Measurements from ENCODE around the gene MARCKS. TPM values are rescaled to one million over a fixed set of nuclear protein-coding genes. Genes with fewer than 3 reads are reported as not detected.

MARCKS gene
- total RNA-seq, 1 experiment from 2014 or later: 70.1 TPM

DNA sequence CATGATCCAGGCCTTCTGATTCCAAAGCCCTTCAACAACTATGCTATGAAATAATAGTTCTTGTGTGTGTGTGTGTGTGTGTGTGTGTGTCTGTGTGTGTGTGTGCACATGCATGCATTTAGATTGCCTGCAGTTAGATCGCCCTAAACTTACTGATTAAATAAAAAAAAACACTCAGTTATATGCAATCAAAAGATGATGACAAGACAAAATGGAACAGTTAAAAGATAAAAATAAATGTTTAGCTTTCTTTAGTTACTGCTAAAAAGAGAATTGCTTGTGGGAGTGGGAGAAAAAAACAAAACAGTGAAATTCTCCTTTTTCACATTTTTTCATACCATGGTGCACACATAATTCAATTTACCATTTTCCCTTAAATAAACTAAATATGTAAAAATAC is 29.4 kb downstream of the MARCKS start:
- no TSS peak for BruUV-seq (replicated peaks)
- Mint-ChIP-seq H3K27ac (ENCODE audit: unreplicated experiment) (no peak overlapping the region), H3K4me1 (ENCODE audit: low read depth, unreplicated experiment) (peaks cover 10% of the 10 kb centered on the region), H3K36me3 (ENCODE audit: insufficient read depth, unreplicated experiment) (no peaks in the 10 kb centered on the region), H3K4me3 (ENCODE audit: low read depth, unreplicated experiment) (no peak overlapping the region), H3K27me3 (ENCODE audit: unreplicated experiment) (no peaks in the 10 kb centered on the region), H3K9me3 (ENCODE audit: low read depth, unreplicated experiment) (no peaks in the 10 kb centered on the region)
- DNase-seq: no peak
- CTCF ChIA-PET: interaction anchor here (0.6 to 0.7 kb wide), 2 partner anchors 134 to 803 kb away, joined by 4 to 7 read pairs; no protein-coding TSS in a partner anchor
- intact Hi-C loops (cut with micrococcal nuclease; ENCODE audit: unreplicated experiment): no loop called here
- no peak for TF ChIP-seq CTCF (IDR thresholded peaks at IDR 0.05; ENCODE audit: unreplicated experiment)

- Mint-ChIP-seq H3K27ac (ENCODE audit: unreplicated experiment) (no peak overlapping the region), H3K4me3 (ENCODE audit: low read depth, unreplicated experiment) (no peak overlapping the region), H3K9me3 (ENCODE audit: low read depth, unreplicated experiment) (no peaks in the 10 kb centered on the region), H3K36me3 (ENCODE audit: insufficient read depth, unreplicated experiment) (no peaks in the 10 kb centered on the region), H3K4me1 (ENCODE audit: low read depth, unreplicated experiment) (peaks cover 10% of the 10 kb centered on the region), H3K27me3 (ENCODE audit: unreplicated experiment) (no peaks in the 10 kb centered on the region)
- BruUV-seq (replicated peaks): no TSS peak
- intact Hi-C loops (cut with micrococcal nuclease; ENCODE audit: unreplicated experiment): no loop called here
- no peak for DNase-seq
- TF ChIP-seq CTCF (IDR thresholded peaks at IDR 0.05; ENCODE audit: unreplicated experiment): no peak
- CTCF ChIA-PET: interaction anchor here (1.3 to 1.5 kb wide), 2 partner anchors 9 to 21 kb away, joined by 4 to 6 read pairs; no protein-coding TSS in a partner anchor
Measured at GRCh38 chr6:113888493-113888892, 31.3 kb downstream of the MARCKS start.

DNA sequence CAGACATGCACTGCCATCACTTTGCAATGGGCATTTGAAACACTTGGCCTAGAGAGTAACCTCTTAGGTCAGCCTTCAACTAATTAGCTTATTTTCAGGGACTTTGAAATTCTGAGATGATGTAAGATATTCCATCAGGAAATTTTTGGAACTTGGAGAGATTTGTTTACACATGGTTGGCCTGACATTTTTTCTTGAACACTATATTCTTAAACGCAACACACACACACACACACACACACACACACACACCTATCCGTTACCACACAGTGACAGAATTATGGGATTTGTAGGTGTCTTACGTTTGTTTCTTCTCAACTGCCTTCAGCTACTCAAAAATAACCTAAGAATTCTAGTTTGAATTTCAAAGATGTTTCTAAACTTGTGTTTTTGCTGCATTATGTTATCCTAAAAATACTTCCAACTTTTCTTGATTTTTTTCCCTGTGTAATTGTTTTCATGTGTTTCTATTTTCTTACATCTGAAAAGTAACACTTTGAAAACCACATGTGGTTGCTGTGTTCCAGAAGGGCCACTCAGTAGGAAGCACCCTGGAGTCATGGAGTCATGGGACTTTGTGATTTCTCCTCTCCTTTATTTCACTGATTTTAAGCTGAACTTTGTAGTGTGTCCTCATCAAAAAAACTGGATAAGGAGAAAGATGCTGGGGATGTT is 31.9 kb downstream of the MARCKS start:
- DNase-seq: no peak
- Mint-ChIP-seq H3K36me3 (ENCODE audit: insufficient read depth, unreplicated experiment) (no peaks in the 10 kb centered on the region), H3K9me3 (ENCODE audit: low read depth, unreplicated experiment) (no peaks in the 10 kb centered on the region), H3K27ac (ENCODE audit: unreplicated experiment) (no peak overlapping the region), H3K4me1 (ENCODE audit: low read depth, unreplicated experiment) (peaks cover 10% of the 10 kb centered on the region), H3K4me3 (ENCODE audit: low read depth, unreplicated experiment) (no peak overlapping the region), H3K27me3 (ENCODE audit: unreplicated experiment) (no peaks in the 10 kb centered on the region)
- CTCF ChIA-PET: interaction anchor here (1.3 to 1.5 kb wide), 2 partner anchors 10 to 20 kb away, joined by 4 to 6 read pairs; no protein-coding TSS in a partner anchor
- intact Hi-C loops (cut with micrococcal nuclease; ENCODE audit: unreplicated experiment): no loop called here
- TF ChIP-seq CTCF (IDR thresholded peaks at IDR 0.05; ENCODE audit: unreplicated experiment): no peak
- BruUV-seq (replicated peaks): no TSS peak

GRCh38 chr6:113893451-113893850 is 36.3 kb downstream of the MARCKS start:
- Mint-ChIP-seq H3K4me3 (ENCODE audit: low read depth, unreplicated experiment) (no peak overlapping the region), H3K4me1 (ENCODE audit: low read depth, unreplicated experiment) (peaks cover 11% of the 10 kb centered on the region), H3K27me3 (ENCODE audit: unreplicated experiment) (no peaks in the 10 kb centered on the region), H3K9me3 (ENCODE audit: low read depth, unreplicated experiment) (no peaks in the 10 kb centered on the region), H3K36me3 (ENCODE audit: insufficient read depth, unreplicated experiment) (no peaks in the 10 kb centered on the region), H3K27ac (ENCODE audit: unreplicated experiment) (no peak overlapping the region)
- intact Hi-C loops (cut with micrococcal nuclease; ENCODE audit: unreplicated experiment): no loop called here
- no peak for DNase-seq
- BruUV-seq (replicated peaks): no TSS peak
- no peak for TF ChIP-seq CTCF (IDR thresholded peaks at IDR 0.05; ENCODE audit: unreplicated experiment)
- CTCF ChIA-PET: no interaction called here
